Germinal center (tissue), 1 donor: ENCODE results near the gene HES3.

Experiments used
- DNase-seq: peaks from one replicate; pipeline ENCODE4 v3.0.0; 2012; ENCODE audit warnings: mixed read lengths, low spot score

The HES3 gene

DNA sequence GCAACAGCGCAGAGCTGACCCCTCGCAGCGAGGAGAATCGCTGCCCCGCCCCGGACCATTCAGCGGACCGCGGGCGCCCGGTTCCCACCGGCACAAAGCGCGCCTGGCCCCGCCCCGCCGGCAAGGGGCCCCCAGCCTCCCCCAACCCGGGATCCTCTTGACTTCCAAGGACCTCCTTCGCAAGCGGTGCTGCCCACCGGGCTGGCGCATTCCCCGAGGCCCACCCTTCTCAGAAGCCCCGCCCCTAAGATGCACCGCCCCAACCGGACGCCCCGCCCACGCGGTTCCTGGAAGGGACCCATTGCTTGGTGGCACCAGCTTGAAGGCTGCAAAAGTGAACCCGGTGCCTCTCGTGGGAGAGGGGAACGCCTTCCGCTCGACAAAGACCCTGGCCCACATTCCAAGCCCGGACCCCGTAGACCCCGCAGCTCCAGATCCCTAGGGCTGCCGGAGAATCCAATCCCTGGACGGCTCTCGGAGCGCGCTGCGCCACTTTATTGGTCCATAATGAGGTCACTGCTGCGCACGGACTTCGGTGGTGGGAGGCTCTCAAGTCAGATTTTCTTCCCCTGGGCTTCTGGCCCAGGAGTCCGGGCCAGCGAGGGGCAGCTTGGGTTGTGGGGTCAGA is 2.0 kb downstream of the HES3 start:
- DNase-seq, result peak; percentile 69

DNA sequence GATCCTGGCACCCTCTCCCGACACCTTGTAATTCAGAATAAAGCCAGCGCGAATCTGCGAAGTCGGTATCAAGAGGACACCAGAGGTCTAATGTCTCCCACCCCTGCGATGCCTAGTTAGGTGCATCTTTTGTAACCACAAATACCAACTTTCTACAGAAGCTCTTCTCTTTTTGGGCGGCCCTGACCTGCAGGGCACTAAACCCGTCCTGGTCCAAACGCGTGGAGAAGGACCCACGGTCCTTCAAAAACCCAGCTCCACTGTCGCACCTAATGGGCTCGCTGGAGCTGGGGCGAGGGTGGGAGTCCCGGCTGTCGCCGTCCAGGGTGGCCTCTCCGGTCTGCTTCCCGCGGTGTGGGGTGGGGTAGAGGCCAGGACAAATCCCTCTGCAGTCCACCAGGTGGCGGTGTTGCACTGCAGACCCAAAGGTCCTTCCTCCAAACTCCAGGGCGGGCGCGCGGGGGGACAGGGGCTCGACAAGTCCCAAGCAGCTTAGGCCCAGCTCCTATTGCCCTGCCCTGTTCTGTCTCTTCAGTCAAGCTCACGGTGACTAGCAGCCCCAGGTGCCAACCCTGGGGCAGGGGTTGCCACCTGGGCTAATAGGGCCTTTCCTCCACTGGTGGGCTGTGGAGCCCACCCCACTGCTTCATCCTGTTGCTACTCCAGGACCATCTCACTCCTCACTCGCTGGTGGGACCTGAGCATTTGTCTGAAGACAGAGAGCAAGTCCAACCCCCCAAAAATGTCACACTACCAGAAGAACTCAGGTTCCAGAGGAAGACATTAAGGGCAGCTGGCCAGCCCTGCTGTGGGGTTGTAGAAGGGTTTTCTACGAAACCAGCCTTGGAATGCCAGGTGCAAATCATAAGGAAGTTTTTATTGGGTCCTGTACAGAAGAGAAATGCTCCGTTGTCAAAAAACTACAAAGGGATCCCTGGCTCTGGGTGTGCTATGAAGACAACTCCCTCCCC is 2.8 kb downstream of the HES3 start:
- DNase-seq, result peak; percentile 89

DNA sequence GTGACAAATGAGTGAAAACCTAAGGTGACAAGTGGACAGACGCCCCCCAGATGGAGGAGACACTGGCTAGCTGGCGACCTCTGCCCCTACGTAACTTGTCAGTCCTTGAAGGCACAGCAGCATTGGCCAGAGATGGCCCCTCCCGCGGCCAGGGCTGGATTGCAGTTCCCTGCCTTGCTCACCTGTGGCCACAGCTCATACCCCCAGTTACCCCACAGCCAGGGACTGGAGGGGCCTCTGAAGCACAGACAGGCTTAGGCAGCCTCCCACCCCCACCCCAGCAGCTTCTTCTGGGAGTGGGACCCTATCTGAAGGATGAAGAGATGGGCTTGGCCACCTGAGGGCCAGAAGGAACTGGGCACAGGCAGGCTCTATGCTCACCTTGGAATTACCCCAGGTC is 3.7 kb downstream of the HES3 start:
- DNase-seq, result no peak

DNA sequence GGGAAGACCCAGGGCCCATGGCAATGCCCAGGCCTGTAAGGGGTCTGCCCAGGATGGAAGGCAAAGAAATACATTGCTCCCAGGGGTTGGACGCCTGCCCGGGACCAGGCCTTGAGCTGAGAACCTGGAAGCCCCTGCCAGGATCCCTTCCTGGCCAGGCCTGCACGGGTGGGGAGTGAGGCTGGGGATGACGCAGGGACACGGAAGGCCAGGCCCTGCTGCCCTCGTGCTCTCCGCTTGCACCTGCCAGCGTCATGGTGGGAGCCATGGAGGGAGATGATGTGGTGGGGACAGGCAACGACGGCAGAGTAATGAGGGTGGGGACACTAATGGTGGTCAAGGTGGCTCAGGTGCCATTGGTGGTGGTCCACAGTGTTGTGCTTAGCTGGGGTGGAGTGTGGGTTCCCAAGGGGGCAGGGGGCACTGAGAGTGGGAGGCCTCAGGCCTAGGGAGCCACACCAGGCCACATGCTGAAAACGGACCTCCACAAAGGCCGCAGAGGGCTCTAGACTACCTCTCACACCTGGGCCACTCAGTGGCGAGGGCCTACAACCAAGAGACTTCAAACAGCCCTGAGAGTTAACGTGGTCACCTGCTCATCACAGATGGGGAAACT is 4.3 kb downstream of the HES3 start:
- DNase-seq, result no peak

DNA sequence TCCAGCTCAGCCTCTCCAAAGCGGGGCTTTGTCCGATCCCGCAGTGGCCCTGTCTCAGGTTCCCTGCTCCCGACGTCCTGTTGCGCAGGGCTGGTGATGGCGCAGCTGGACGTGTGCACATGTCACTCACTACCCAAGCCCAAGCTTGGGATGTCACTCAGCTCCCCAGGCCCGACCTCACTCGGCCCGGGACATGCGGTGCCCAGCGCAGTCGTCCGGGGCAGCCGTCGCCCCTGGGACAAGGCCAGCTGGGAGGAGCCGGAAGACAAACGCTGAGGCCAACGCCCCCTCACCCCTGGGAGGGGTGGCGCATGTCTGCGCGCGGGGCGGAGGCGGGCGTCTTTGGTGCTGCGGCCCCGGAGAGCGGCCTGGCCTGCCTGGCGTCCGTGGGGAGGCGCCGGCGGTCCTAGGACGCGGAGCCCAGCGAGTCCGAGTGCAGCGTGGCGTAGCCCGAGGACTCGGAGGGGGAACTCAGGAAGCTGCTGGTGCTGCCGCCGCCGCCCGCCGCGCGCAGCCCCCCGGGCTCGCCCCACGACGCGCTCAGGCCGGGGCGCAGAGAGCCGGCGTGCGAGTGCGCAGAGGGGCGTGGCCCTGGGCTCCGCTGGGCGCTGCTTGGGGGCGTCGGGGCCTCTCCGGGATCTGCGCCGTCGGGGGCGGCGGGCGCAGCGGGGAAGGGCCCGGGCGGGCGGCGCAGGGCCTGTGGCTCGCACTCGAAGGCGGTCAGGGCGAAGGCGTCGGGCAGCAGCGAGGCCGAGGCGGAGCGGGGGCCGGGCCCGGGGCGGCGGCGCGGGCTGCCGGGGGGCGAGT is 5.2 kb downstream of the HES3 start:
- DNase-seq, result no peak

DNA sequence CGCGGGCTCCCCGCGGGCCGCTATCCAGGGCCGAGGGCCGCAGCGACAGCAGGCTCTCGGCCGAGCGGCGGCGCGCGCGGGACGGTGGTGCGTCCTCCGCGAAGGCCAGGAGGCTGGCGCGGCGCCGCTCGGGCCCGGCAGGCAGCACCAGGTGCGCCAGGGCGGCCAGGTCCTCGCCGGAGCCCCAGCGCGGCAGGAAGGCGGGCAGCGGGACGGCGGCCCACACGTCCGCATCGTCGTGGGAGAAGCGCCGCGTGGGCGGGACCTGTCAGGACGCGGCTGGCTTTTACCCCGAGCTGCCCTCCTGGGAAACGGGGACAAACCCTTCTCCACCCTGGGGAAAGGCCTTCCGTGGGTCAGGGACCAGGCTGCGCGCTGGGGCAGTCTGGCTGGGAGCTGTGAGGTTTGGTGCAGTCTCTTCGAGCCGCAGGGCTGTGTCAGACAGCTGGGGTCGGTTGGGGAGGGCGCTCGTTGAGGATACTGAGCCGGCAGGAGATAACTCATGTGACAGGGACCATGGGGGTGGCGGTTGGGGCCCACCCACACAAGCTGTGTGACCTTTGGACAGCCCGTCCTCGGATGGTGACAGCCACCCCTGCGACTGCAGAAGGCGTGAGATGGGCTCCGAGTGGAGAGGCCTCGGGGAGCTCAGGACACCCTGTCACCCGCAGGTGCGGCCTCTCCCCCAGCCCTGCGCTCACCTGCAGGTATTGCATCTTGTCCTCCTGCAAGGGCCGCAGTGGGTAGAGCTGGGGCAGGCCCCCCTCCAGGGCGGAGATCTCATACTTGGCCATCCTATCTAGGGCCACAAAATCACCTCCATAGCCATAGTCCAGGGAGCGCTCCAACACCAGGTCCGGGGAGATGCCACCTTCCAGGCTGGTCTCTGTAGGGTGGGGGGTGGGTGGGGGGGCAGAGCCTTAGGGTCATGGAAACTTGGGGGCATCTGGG is 6.0 kb downstream of the HES3 start:
- no peak for DNase-seq

DNA sequence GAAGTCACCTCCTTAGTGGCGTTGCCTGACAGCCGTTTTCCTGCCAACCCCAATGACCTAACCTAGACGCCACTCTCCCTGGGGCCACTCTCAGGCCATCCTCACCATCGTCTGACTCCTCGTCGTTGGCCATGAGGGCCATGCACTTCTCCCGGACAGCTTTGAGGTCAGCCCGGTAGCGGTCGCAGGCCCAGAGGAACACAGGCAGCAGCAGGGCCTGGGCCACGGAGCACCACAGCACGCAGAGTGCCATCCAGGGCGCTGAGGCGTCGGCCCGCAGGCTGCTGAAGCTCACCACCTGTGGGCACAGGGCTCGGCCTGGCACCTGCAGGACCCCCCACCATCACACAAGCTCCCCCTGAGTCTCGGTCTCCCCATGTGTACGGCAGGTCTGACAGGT is 7.3 kb downstream of the HES3 start:
- DNase-seq, result no peak

DNA sequence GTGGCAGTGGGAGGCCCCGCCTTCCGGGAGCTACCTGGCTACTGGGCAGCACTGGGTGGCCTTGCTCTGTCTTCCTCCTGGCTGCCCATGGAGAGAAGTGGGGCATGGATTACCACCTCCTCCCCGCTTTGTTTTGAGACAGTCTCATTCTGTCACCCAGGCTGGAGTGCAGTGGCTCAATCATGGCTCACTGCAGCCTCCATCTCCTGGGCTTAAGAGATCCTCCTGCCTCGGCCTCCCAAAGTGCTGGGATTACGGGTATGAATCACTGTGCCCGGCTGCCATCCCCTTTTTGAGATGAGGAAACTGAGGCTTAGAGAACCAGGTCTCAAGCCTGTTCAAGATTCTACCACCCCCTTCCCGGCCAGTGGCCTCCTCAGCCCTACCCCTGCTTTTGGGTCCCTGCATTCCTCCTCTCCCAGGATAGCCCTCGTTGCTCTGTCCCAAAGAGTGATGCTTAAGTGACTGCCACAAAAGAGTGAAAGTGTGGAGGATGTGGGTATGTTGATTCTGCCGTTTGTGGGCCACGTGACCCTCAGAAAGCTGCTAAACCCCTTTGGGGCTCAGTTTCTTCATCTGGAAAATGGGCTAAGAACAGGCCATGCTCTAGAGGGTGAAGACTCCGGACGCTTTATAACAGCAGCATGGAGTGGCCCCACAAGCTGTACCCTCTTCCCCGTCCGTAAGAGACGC is 7.8 kb downstream of the HES3 start:
- no peak for DNase-seq

DNA sequence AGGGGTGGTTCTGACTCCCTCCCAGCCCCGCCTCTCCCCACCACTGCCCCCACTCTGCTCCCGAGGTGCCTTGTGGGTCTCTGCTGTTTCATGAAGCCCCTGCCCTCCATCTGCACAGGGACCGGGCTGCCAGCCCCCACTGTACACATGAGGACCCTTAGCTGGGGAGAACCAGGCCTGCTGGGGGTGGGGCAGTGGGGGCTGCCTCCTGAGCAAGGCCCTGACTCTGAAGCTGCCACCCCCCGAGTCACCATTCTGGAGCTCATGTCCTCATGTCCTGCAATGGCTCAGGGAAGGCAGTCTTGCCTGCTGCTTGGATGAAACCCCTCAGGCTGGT is 8.4 kb downstream of the HES3 start:
- no peak for DNase-seq

DNA sequence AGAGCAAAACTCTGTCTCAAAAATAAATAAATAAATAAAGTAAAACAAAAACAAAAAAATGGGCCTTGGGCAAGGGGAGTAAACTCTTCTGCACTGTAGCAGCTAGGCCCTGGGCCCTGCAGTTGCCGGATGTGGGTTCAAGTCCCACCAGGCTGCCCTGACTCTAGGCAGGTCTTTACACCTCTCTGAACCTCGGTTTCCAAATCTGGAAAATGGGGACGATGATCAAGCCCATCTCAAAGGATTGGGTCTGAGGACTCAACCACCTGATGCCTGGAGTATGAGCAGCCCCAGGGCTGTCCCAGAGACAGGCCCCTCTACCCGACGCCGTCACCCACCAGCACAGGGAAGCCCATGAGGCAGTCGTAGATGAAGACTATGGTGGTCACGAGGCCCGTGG is 9.4 kb downstream of the HES3 start:
- DNase-seq, result no peak

DNA sequence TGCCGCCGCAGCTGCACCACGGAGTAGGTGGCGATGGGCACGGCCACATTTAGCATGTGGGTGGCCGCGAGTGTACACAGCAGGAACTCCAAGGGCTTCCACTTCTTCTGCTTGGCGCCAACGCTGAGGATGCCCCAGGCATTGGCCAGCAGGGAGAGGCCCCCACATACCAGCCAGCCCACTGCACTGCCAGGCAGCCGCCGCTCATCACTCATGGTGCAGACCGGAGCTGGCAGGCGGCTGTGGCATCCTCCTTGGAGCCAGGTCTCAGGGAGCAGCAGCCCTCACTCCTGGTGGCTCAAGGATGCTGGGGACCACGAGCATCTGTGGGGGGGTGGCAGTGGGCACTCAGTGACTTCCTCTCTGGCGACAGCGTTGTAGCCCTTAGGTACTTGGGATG is 10.7 kb downstream of the HES3 start:
- no peak for DNase-seq

DNA sequence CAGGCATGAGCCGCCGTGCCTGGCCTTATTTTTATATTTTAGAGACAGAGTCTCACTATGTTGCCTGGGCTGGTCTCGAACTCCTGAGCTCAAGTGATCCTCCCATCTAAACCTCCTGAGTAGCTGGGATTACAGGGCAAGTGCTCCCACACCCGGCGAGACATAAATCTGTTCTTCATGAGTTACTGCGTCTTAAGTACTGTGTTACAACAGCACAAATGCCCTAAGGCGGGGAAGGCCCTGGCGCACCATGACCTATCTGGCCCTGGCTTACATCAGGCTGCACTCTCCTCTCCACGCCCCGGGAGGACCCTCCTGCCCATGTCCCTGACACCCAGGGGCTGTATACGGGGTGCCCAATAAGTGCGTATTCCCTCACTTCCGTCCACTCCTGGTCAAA is 12.7 kb downstream of the HES3 start:
- DNase-seq, result no peak

DNA sequence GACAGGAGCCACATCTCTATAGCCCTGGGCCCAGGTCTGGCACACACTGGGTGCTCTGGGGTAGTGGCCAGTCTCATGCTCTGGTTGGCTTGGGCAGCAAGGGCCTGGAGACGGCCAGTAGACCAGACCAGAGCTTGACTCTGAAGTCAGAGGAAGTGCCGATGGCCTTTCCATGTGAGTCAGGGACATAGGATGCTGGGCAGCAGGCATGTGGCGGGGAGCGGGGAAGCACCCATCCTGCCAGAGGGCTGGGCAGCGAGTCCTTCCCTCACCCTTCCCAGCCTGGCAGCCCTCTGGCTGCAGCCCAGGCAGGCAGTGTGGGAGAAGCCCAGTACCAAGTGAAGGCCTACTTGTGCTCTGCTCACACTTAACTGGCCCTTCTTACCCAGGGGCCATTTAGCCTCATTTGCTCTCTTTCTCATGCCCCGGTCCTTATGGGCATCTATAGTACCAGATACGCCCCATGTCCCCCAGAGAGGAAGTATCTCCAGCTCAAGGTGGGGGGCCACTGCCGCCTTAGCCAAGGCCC is 13.6 kb downstream of the HES3 start:
- no peak for DNase-seq

DNA sequence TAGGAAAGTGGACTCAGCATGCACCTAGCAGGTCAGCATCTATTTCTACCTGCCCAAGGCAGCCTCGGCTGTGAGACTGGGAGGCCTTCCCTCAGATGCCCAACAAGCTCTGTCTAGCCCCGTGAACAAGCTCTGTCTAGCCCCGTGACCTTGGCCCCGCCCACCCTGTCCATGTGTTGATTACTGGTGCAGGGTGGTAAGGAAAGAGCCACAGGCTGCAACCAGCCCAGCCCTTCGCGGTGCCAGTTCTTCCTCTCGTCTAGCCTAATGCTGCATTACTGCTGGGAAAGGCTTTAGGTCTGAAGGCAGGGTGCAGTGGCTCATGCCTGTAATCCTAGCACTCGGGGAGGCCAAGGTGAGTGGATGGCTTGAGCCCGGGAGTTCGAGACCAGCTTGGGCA is 14.7 kb downstream of the HES3 start:
- no peak for DNase-seq

DNA sequence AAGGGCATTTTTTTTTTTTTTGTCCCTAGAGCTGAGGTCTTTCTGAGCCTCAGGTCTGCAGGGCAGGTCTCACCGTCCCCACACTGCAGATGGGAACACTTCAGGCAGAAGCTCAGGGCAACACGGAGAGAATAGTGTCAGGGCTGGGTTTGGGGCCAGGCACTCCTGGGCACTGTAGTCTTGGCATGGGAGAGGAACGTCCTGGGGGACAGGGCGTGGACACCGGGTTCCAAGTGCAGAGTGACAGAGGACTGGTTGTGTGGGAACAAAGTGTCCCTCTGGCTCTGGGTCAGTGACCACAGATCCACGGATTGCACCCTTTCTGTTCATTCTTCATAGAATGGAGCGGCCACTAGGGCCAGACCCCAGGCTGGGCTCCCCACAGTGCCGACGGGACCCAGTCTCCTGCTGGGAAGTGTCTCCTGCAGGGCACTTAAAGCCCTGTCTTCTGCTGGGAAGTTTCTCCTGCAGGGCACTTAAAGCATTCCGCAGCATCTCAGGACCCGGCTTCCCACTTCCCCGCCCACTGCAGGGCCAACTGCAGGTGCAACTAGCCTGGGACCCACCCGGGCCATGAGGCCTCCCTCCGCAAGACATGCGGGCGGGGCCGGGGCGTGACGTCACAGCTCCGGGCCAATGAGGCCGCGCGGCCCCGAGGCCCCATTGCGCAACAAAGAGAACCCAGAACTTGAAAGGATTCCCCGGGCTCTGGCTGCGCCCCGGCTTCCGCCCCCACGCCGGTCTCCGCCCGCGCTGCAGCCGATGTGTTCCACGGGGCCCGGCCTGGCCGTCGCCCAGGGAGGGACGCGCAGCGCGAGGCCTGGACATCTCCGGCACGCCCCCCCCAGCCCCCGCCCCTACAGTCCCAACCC is 15.7 kb downstream of the HES3 start:
- DNase-seq, result peak; percentile 91

DNA sequence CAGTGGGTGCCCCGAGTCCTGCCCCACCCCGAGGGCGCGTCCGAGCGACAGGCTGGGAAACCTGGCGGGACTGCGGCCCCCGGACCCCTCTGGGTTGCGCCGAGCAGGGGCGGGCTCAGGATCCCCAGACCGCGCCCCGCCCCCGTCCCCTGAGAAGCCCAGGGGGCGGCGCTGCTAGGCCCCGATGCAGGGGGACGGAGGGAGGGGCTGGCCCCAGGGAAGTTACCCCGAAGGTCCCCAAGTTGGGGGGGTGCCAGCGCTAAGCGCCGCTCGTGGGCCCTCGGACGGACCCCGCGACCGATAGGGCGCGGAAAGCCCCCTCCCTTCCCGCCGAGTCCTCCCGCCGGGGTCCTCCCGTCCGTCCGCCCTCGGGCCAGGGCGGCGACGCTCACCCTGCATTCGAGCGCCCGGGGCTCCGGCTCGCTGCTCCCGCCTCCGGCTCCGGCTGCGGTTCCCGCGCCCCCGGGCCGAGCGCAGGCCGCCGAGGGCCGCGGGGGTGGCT is 16.5 kb downstream of the HES3 start:
- DNase-seq, result peak; percentile 51

DNA sequence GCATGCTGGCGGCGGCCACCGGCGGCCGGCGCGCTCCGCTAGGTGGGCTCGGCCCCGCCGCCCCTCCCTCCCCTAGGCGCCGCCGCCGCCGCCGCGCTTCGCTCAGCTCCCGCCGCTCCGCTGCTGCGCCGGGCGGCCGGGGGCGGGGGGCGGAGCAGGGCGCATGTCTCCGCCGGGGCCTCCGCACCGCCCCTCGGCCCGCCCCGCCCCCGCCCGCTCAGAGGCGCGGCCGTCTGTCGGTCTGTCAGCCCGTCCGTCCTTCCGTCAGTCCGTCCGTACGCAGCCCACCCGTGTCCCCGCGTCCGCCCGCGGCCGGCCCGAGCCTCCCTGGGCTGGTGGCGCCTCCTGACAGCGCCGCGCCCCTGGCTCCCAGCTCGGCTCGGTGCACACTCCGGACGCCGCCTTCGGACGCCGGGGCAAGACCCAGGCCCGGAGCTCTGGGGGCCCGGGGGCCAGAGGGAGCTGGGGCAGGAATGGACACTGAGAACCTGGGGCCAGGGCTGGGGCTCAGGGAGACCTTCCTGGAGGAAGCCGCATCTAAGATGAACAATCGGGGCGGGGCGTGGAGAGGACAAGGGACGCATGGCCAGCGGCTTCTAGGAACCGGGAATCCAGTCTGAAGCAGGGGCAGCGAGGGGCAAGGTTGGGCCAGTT is 17.1 kb downstream of the HES3 start, which contains the start of gene GPR153:
Gene GPR153 (minus strand): TSS at position 138 of the 654 bp plus-strand sequence. CDS start 6,193 bp downstream, outside the sequence.
- DNase-seq, result peak; percentile 62

DNA sequence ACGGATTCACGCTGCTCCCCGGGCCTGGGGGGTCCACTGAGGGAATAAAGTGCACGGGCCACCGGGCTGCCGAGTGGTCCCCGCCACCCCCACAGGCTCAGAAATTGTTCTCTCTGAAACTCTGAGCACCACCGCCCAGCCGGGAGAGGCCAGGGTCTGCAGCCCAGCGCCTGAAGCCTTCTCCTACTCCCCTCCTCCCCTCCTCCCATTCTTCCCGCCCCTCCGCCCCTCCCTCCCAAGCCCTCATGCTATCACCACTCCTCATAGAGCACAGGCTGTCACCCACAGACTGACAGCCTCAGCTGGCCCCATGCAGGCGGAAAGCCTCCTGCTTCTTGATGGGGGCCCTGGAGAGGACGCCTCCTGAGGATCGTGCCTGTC is 17.6 kb downstream of the HES3 start:
- no peak for DNase-seq
